ENCODE measurements around the gene KRT77.

KRT77 gene

DNA sequence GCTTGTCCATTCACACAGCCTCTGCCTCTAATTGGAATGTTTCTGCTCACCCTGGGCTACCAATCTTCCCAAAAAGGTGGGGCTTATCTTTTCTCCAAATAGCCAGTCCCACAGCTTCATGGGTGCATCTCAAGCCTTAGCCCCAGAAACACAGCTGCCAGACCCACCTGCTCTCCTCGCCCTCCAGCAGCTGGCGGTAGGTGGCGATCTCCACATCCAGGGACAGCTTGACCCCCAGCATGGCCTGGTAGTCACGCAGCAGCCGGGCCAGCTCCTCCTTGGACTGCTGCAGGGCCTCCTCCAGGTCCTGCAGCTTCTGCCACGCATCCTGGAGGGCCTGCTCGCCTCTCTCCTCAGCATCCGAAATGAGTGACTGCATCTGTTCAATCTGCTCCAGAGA lies 11.1 kb downstream of the KRT77 start:
- TF ChIP-seq FOXP2 (optimal IDR thresholded peaks at IDR 0.05; ENCODE audit: borderline replicate concordance, extremely low read depth, extremely low read length, insufficient read depth) (no peak), POLR2AphosphoS5 (IDR thresholded peaks at IDR 0.05; ENCODE audit: low read depth, low read length) (no peak), TAF1 (IDR thresholded peaks at IDR 0.05; ENCODE audit: borderline replicate concordance, insufficient read depth, low read length) (no peak), SIN3A (IDR thresholded peaks at IDR 0.05; ENCODE audit: borderline replicate concordance, insufficient read depth, low read length) (no peak)
- TF ChIP-seq, protein P1, sequence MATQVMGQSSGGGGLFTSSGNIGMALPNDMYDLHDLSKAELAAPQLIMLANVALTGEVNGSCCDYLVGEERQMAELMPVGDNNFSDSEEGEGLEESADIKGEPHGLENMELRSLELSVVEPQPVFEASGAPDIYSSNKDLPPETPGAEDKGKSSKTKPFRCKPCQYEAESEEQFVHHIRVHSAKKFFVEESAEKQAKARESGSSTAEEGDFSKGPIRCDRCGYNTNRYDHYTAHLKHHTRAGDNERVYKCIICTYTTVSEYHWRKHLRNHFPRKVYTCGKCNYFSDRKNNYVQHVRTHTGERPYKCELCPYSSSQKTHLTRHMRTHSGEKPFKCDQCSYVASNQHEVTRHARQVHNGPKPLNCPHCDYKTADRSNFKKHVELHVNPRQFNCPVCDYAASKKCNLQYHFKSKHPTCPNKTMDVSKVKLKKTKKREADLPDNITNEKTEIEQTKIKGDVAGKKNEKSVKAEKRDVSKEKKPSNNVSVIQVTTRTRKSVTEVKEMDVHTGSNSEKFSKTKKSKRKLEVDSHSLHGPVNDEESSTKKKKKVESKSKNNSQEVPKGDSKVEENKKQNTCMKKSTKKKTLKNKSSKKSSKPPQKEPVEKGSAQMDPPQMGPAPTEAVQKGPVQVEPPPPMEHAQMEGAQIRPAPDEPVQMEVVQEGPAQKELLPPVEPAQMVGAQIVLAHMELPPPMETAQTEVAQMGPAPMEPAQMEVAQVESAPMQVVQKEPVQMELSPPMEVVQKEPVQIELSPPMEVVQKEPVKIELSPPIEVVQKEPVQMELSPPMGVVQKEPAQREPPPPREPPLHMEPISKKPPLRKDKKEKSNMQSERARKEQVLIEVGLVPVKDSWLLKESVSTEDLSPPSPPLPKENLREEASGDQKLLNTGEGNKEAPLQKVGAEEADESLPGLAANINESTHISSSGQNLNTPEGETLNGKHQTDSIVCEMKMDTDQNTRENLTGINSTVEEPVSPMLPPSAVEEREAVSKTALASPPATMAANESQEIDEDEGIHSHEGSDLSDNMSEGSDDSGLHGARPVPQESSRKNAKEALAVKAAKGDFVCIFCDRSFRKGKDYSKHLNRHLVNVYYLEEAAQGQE (IDR thresholded peaks at IDR 0.05; ENCODE audit: insufficient read depth in 1 of 2, low read depth in 2 of 2, low read length in 2 of 2), result no peak

DNA sequence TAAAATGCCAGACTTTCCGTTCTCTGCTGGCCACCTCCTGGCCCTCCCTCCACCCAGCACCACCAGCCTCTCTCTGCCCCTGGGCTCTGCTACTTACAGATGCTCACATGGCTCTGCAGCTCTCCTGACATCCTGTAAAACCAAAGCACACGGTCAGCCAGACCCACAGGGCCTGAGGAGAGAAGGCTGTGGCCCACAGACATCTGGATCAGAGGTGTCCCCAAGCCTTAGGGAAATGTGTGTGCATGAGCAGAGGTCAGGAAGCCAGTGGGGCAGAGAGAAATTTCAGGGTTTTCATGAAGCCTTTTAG lies 11.5 kb downstream of the KRT77 start:
- TF ChIP-seq FOXP2 (optimal IDR thresholded peaks at IDR 0.05; ENCODE audit: borderline replicate concordance, extremely low read depth, extremely low read length, insufficient read depth) (no peak), SIN3A (IDR thresholded peaks at IDR 0.05; ENCODE audit: borderline replicate concordance, insufficient read depth, low read length) (no peak), POLR2AphosphoS5 (IDR thresholded peaks at IDR 0.05; ENCODE audit: low read depth, low read length) (no peak), TAF1 (IDR thresholded peaks at IDR 0.05; ENCODE audit: borderline replicate concordance, insufficient read depth, low read length) (no peak)
- TF ChIP-seq, protein P1 (IDR thresholded peaks at IDR 0.05; ENCODE audit: insufficient read depth in 1 of 2, low read depth in 2 of 2, low read length in 2 of 2), result no peak

DNA sequence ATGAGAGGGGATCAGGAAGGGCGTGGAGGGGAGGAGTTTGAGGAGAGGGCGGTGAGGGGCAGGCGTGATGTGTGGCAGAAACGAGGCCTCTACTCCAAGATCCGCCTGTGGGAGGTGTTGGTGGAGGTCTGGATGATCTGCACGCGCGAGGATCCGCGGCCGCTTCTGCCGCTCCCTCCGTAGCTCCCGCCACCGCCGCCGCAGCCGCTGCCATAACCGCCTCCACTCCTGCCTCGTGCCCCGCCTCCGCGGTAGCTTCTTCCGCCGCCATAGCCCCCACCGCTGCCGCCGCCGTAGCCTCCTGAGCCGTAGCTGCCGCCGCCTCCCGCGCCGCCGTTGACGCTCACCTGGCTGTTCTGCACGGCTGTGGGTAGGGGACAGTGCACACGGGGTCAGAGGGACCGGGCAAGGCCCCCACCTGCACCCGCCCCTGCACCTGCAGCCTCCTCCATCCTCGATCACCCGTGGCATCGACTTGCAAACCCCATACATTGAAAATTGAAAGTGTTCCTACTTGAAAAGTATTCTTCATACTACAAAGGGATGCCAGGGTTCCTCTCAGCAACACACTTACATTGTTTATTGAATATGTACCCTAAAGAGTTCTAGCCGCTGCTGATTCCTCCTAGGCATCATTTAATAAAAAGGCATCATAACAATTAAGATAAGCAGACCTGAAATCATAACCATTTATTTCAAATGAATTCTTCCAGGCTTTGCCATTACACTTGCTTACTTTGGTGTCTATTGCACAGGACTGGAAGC lies 12.1 kb downstream of the KRT77 start:
- TF ChIP-seq TAF1 (IDR thresholded peaks at IDR 0.05; ENCODE audit: borderline replicate concordance, insufficient read depth, low read length) (no peak), SIN3A (IDR thresholded peaks at IDR 0.05; ENCODE audit: borderline replicate concordance, insufficient read depth, low read length) (no peak), POLR2AphosphoS5 (IDR thresholded peaks at IDR 0.05; ENCODE audit: low read depth, low read length) (no peak), FOXP2 (optimal IDR thresholded peaks at IDR 0.05; ENCODE audit: borderline replicate concordance, extremely low read depth, extremely low read length, insufficient read depth) (no peak)

DNA sequence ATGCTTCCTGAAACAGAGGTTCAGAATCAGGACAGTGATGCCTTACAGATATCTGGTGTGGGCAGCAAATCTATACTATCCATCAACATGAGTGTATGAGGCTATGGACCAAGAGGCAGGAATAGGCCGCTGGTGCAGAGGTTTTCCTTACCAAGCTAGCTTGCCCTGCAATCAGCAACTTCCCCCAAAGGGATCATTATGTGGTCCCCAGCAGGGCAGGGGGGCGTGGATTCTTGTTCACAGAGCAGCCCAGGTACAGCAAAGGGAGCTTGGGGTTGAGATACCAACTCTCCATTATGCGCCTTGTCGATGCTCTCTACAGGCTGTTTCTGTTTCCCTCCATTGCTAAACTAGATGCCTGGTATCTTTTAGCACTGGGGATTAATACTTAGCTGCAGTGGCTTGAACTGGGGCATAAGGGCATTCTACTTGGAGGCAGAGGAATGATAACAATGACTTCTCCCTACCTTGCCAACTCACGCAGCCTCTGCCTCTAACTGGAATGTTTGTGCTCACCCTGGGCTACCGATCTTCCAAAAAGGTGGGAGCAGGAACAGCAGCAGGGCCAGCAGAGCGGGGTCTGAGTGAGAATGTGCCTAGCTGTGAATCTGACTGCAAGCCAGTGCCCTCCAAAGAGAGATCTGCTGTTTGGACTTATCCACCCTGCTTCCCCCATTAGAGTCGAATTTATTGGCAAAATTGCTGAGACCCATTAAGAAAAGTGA lies 12.8 kb downstream of the KRT77 start:
- TF ChIP-seq POLR2AphosphoS5 (IDR thresholded peaks at IDR 0.05; ENCODE audit: low read depth, low read length) (no peak), TAF1 (IDR thresholded peaks at IDR 0.05; ENCODE audit: borderline replicate concordance, insufficient read depth, low read length) (no peak), FOXP2 (optimal IDR thresholded peaks at IDR 0.05; ENCODE audit: borderline replicate concordance, extremely low read depth, extremely low read length, insufficient read depth) (no peak), SIN3A (IDR thresholded peaks at IDR 0.05; ENCODE audit: borderline replicate concordance, insufficient read depth, low read length) (no peak)
- TF ChIP-seq, protein P1 (IDR thresholded peaks at IDR 0.05; ENCODE audit: insufficient read depth in 1 of 2, low read depth in 2 of 2, low read length in 2 of 2), result no peak

DNA sequence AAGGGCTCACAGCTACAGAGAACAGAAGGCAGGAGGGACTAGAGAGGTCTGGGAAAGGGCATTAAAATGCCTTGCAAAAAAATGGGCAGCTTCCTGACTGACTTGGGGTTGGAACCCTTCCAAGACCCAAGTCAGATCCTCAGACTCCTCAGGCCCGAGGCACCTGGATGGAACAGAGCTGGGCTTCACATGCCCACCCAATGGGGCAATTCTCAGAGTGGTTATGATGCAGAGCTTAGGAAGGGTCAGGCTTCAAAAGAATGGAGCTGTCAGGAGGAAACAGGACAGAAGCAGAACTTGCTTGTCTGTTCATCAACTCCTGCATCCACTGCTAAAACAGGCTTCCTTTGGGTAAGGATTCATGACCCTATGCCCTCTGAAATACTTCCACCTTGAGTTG lies 13.4 kb downstream of the KRT77 start:
- TF ChIP-seq, protein P1 (IDR thresholded peaks at IDR 0.05; ENCODE audit: insufficient read depth in 1 of 2, low read depth in 2 of 2, low read length in 2 of 2), result no peak
- TF ChIP-seq TAF1 (IDR thresholded peaks at IDR 0.05; ENCODE audit: borderline replicate concordance, insufficient read depth, low read length), result no peak
- no peak for TF ChIP-seq FOXP2 (optimal IDR thresholded peaks at IDR 0.05; ENCODE audit: borderline replicate concordance, extremely low read depth, extremely low read length, insufficient read depth)
- TF ChIP-seq POLR2AphosphoS5 (IDR thresholded peaks at IDR 0.05; ENCODE audit: low read depth, low read length), result no peak
- no peak for TF ChIP-seq SIN3A (IDR thresholded peaks at IDR 0.05; ENCODE audit: borderline replicate concordance, insufficient read depth, low read length)
